Activated CD4-positive, CD25-positive, alpha-beta regulatory T cell treated with anti-CD3 and anti-CD28 coated beads, Interleukin-2, amount 50 U/mL, for 72 hours (primary cell): Measurements from ENCODE around the gene LDHD.
"Not testable (repeated sequence)": the region's sequence is repeated elsewhere in the genome, so short reads cannot be mapped to it uniquely, and the experiment has no call there.

Experiments used
- DNase-seq: peaks from one replicate; pipeline ENCODE4 v3.0.0; 2021

Gene LDHD

GRCh38 chr16:75116081-75116910 is at the start of gene LDHD:
Gene LDHD (minus strand): TSS chr16:75116780. CDS start chr16:75116720, 60 bp downstream.
- DNase-seq = no peak

- DNase-seq = no peak
Observed at GRCh38 chr16:75160386-75160785, 43.8 kb upstream of the LDHD start.

- no peak for DNase-seq
Observed at GRCh38 chr16:75152635-75153034, 36.1 kb upstream of the LDHD start.

GRCh38 chr16:75151798-75152197 is 35.2 kb upstream of the LDHD start:
- DNase-seq = no peak

GRCh38 chr16:75148311-75149195 is 32.0 kb upstream of the LDHD start, which contains the start of gene ZFP1:
Gene ZFP1 (plus strand): TSS chr16:75148524. CDS start chr16:75152952, 4,428 bp downstream.
- peak; percentile 92 for DNase-seq

GRCh38 chr16:75147968-75148310 is 31.4 kb upstream of the LDHD start:
- DNase-seq = no peak

- DNase-seq = no peak
Observed at GRCh38 chr16:75143941-75144340, 27.4 kb upstream of the LDHD start.

GRCh38 chr16:75139498-75139897 is 22.9 kb upstream of the LDHD start:
- no peak for DNase-seq

GRCh38 chr16:75138636-75139035 is 22.1 kb upstream of the LDHD start:
- DNase-seq = no peak

- no peak for DNase-seq
Observed at GRCh38 chr16:75138233-75138632, 21.7 kb upstream of the LDHD start.

- DNase-seq = no peak
Observed at GRCh38 chr16:75131081-75131480, 14.5 kb upstream of the LDHD start.

GRCh38 chr16:75130150-75130771 is 13.7 kb upstream of the LDHD start:
- no peak for DNase-seq

- not testable (repeated sequence) for DNase-seq
Observed at GRCh38 chr16:75129421-75130149, 13.0 kb upstream of the LDHD start.

GRCh38 chr16:75127713-75128415 is 11.3 kb upstream of the LDHD start:
- no peak for DNase-seq

- no peak for DNase-seq
Observed at GRCh38 chr16:75122609-75123008, 6.0 kb upstream of the LDHD start.

GRCh38 chr16:75121949-75122568 is 5.5 kb upstream of the LDHD start:
- DNase-seq = no peak

GRCh38 chr16:75120253-75120652 is 3.7 kb upstream of the LDHD start:
- no peak for DNase-seq

- no peak for DNase-seq
Observed at GRCh38 chr16:75118943-75119539, 2.5 kb upstream of the LDHD start.

GRCh38 chr16:75116911-75117245 is 298 bp upstream of the LDHD start:
- no peak for DNase-seq

GRCh38 chr16:75114946-75115825 is 1.4 kb downstream of the LDHD start:
- no peak for DNase-seq
